A673 (cell line): Measurements from ENCODE around the gene NCOA7. TPM values are rescaled to one million over a fixed set of nuclear protein-coding genes. Genes with fewer than 3 reads are reported as not detected.

Experiments used
- BruUV-seq: library from RNA; stranded (reverse); fragments of 400-500 nt; replicated peaks from 2 replicates; lab custom pipeline; 2021; lab: Mats Ljungman, UMichigan
- CTCF ChIA-PET: fragments of 300-600 bp; sonication (Branson Sonifier 250); formaldehyde crosslinking; loops from one replicate; lab custom pipeline; 2022; ENCODE audit warnings: antibody characterized with exemption; lab: Charles Lee
- POLR2A ChIA-PET: fragments of 300-600 bp; sonication (Branson Sonifier 250); formaldehyde crosslinking; loops from one replicate; lab custom pipeline; 2022; ENCODE audit warnings: antibody characterized with exemption; ENCODE audit not compliant: low non-redundant PET; lab: Charles Lee
- DNase-seq: peaks from one replicate; pipeline ENCODE4 v3.0.0-alpha.2; 2015; ENCODE audit warnings: low spot score
- H3K27ac ChIP-seq: fragments of 200-600 bp; sonication (generic); 2 replicates; pipeline ENCODE4 v1.5.1; 2016; ENCODE audit warnings: mixed run types, low read depth, mild to moderate bottlenecking, mixed read lengths, antibody characterized with exemption, low read length; ENCODE audit not compliant: poor library complexity, severe bottlenecking
- H3K27me3 ChIP-seq: fragments of 200-600 bp; sonication (generic); replicated peaks from 2 replicates; pipeline ENCODE4 v1.6.1; 2017; ENCODE audit warnings: mixed run types, low read depth, mild to moderate bottlenecking, mixed read lengths, antibody characterized with exemption, low read length; ENCODE audit not compliant: insufficient read depth, poor library complexity
- H3K36me3 ChIP-seq: fragments of 200-600 bp; sonication (generic); 2 replicates; pipeline ENCODE4 v1.6.1; 2016; ENCODE audit warnings: mixed run types, mild to moderate bottlenecking, mixed read lengths, antibody characterized with exemption, low read length; ENCODE audit not compliant: insufficient read depth, poor library complexity, severe bottlenecking
- H3K4me1 ChIP-seq: fragments of 200-600 bp; sonication (generic); 2 replicates; pipeline ENCODE4 v1.6.1; 2017; ENCODE audit warnings: mixed run types, mild to moderate bottlenecking, mixed read lengths, antibody characterized with exemption, low read length; ENCODE audit not compliant: insufficient read depth, poor library complexity, severe bottlenecking
- H3K4me3 ChIP-seq: fragments of 200-600 bp; sonication (generic); 2 replicates; pipeline ENCODE4 v1.5.1; 2016; ENCODE audit warnings: low read depth, mixed run types, mild to moderate bottlenecking, mixed read lengths, low read length; ENCODE audit not compliant: poor library complexity, severe bottlenecking
- H3K9me3 ChIP-seq: fragments of 200-600 bp; sonication (generic); 2 replicates; pipeline ENCODE4 v1.6.1; 2016; ENCODE audit warnings: mixed run types, low read depth, mild to moderate bottlenecking, mixed read lengths, antibody characterized with exemption, low read length; ENCODE audit not compliant: poor library complexity, severe bottlenecking
- CTCF ChIP-seq: fragments of 300-800, 200-600 bp; sonication (generic); conservative IDR thresholded peaks from 2 replicates; pipeline ENCODE4 v1.5.1; 2017; ENCODE audit warnings: low read depth, mild to moderate bottlenecking, antibody characterized with exemption, low read length, moderate library complexity, mixed read lengths
- EZH2 ChIP-seq: fragments of 200-600 bp; sonication (generic); IDR thresholded peaks from 2 replicates; pipeline ENCODE4 v1.6.1; 2017; ENCODE audit warnings: borderline replicate concordance, low read depth, mild to moderate bottlenecking, mixed read lengths, antibody characterized with exemption, low read length; ENCODE audit not compliant: poor library complexity, severe bottlenecking
- intact Hi-C: fragments of 100-400 bp; cut with micrococcal nuclease; formaldehyde crosslinking; loops from one replicate; pipeline ENCODE4 v1.10.0; 2022; ENCODE audit not compliant: unreplicated experiment
- total RNA-seq: library from RNA; stranded (reverse); gene quantifications from 2 replicates; pipeline ENCODE4 v1.2.3, GENCODE V29; 2021

Gene NCOA7
- total RNA-seq, 1 experiment from 2014 or later: 33.5 TPM

GRCh38 chr6:125818772-125819260, 28.1 kb downstream of the NCOA7 start:
- no TSS peak for BruUV-seq
- Histone ChIP-seq H3K27me3 (no peaks in the 10 kb centered on the region), H3K27ac (no peak overlapping the region), H3K36me3 (no peaks in the 10 kb centered on the region), H3K9me3 (no peaks in the 10 kb centered on the region), H3K4me3 (no peak overlapping the region), H3K4me1 (peaks cover 28% of the 10 kb centered on the region)
- no peak for DNase-seq
- CTCF ChIA-PET: no interaction called here
- POLR2A ChIA-PET: no interaction called here
- TF ChIP-seq CTCF (no peak), EZH2 (no peak)
- intact Hi-C loops: no loop called here

GRCh38 chr6:125819535-125820326, 29.0 kb downstream of the NCOA7 start:
- no peaks in the 10 kb centered on the region for H3K36me3 ChIP-seq
- POLR2A ChIA-PET: no interaction called here
- intact Hi-C loops: no loop called here
- H3K4me1 ChIP-seq: peaks cover 21% of the 10 kb centered on the region
- no peak overlapping the region for H3K27ac ChIP-seq
- TF ChIP-seq EZH2: no peak
- no peak for TF ChIP-seq CTCF
- no peak for DNase-seq
- H3K27me3 ChIP-seq: no peaks in the 10 kb centered on the region
- H3K4me3 ChIP-seq: no peak overlapping the region
- CTCF ChIA-PET: no interaction called here
- no TSS peak for BruUV-seq
- H3K9me3 ChIP-seq: no peaks in the 10 kb centered on the region

GRCh38 chr6:125821825-125822281, 31.1 kb downstream of the NCOA7 start:
- ChIA-PET CTCF (no interaction called here), POLR2A (no interaction called here)
- peaks cover 14% of the 10 kb centered on the region for H3K4me1 ChIP-seq
- no peak for DNase-seq
- no TSS peak for BruUV-seq
- no peaks in the 10 kb centered on the region for H3K36me3 ChIP-seq
- no peaks in the 10 kb centered on the region for H3K27me3 ChIP-seq
- no peaks in the 10 kb centered on the region for H3K9me3 ChIP-seq
- H3K27ac ChIP-seq: no peak overlapping the region
- TF ChIP-seq CTCF (no peak), EZH2 (no peak)
- H3K4me3 ChIP-seq: no peak overlapping the region
- intact Hi-C loops: no loop called here
